ENCODE data around the gene ETNK2. TPM values are rescaled to one million over a fixed set of nuclear protein-coding genes. Genes with fewer than 3 reads are reported as not detected.

The ETNK2 gene
- total RNA-seq: 16.8 and 30.4 TPM in 2 replicates

GRCh38 chr1:204151552-204152309, at the start of gene ETNK2:
Gene ETNK2 (minus strand): TSS chr1:204152044. CDS start chr1:204151852, 192 bp downstream.

GRCh38 chr1:204196068-204196795, 44.4 kb upstream of the ETNK2 start, which contains the start of gene KISS1:
Gene KISS1 (minus strand): TSS chr1:204196491. CDS start chr1:204192876, 3,615 bp downstream.

GRCh38 chr1:204166219-204166618, 14.4 kb upstream of the ETNK2 start, which contains the start of gene REN:
Gene REN (minus strand): TSS chr1:204166337. CDS start chr1:204166293, 44 bp downstream.

Other genes starting within 250 kb of the ETNK2 start
- gene SOX13, start 78.9 kb downstream of the ETNK2 start, total RNA-seq: 24.6 and 39.5 TPM in 2 replicates
- 0.10 and 0.33 TPM in 2 replicates for gene REN, start 14.3 kb upstream of the ETNK2 start, total RNA-seq
- not detected in 2 replicates for gene KISS1, start 44.4 kb upstream of the ETNK2 start, total RNA-seq
- gene GOLT1A, start 61.9 kb upstream of the ETNK2 start, total RNA-seq: not detected in 2 replicates
- gene PLEKHA6, start 207.9 kb upstream of the ETNK2 start, total RNA-seq: 3.6 and 13.9 TPM in 2 replicates

All from vein endothelial cell (primary cell).